OCI-LY1 (cell line): ENCODE results near the gene F10.

Experiments
- H2AFZ ChIP-seq: fragments of 200-600 bp; sonication (generic), shearing (Covaris generic); 2 replicates; pipeline ENCODE4 v1.6.0; 2014; ENCODE audit warnings: antibody characterized with exemption, mild to moderate bottlenecking, low read length
- H3F3A ChIP-seq: fragments of 200-600 bp; sonication (generic), shearing (Covaris generic); 2 replicates; pipeline ENCODE4 v1.6.0; 2014; ENCODE audit warnings: mild to moderate bottlenecking, antibody characterized with exemption, low read length, moderate library complexity; ENCODE audit not compliant: insufficient read depth
- H3K27ac ChIP-seq: fragments of 200-600 bp; sonication (generic); 2 replicates; pipeline ENCODE4 v1.5.1; 2014; ENCODE audit warnings: low read length, mixed run types, mild to moderate bottlenecking, low read depth; ENCODE audit not compliant: poor library complexity, severe bottlenecking
- H3K27me3 ChIP-seq: fragments of 200-600 bp; sonication (generic); 2 replicates; pipeline ENCODE4 v1.6.0; 2014; ENCODE audit warnings: antibody characterized with exemption, mild to moderate bottlenecking, low read length, moderate library complexity; ENCODE audit not compliant: insufficient read depth
- H3K36me3 ChIP-seq: fragments of 200-600 bp; sonication (generic); 2 replicates; pipeline ENCODE4 v1.6.1; 2014; ENCODE audit warnings: mild to moderate bottlenecking, antibody characterized with exemption, low read length, moderate library complexity, mixed read lengths; ENCODE audit not compliant: insufficient read depth
- H3K4me1 ChIP-seq: fragments of 200-600 bp; sonication (generic); 2 replicates; pipeline ENCODE4 v1.5.1; 2014; ENCODE audit warnings: mild to moderate bottlenecking, low read length, moderate library complexity; ENCODE audit not compliant: insufficient read depth, severe bottlenecking
- H3K4me2 ChIP-seq: fragments of 200-600 bp; sonication (generic), shearing (Covaris generic); 2 replicates; pipeline ENCODE4 v1.6.1; 2014; ENCODE audit warnings: low read length
- H3K4me3 ChIP-seq: fragments of 200-600 bp; sonication (generic); 2 replicates; pipeline ENCODE4 v1.5.1; 2014; ENCODE audit warnings: low read length, low read depth, mild to moderate bottlenecking, mixed read lengths; ENCODE audit not compliant: poor library complexity, severe bottlenecking
- H3K79me2 ChIP-seq: fragments of 200-600 bp; shearing (Covaris generic); 2 replicates; pipeline ENCODE4 v1.6.1; 2016; ENCODE audit warnings: mixed run types, low read length, mixed read lengths; ENCODE audit not compliant: insufficient read depth
- H3K9ac ChIP-seq: fragments of 200-600 bp; sonication (generic), shearing (Covaris generic); 2 replicates; pipeline ENCODE4 v1.6.1; 2014; ENCODE audit warnings: mild to moderate bottlenecking, low read length, mixed read lengths
- H3K9me2 ChIP-seq: fragments of 200-600 bp; sonication (generic), shearing (Covaris generic); 2 replicates; pipeline ENCODE4 v1.6.1; 2014; ENCODE audit warnings: low read depth, mild to moderate bottlenecking, low read length, mixed read lengths
- H3K9me3 ChIP-seq: fragments of 200-600 bp; shearing (Covaris generic); 2 replicates; pipeline ENCODE4 v1.6.1; 2014; ENCODE audit warnings: low read length, mixed read lengths
- H4K20me1 ChIP-seq: fragments of 200-600 bp; sonication (generic), shearing (Covaris generic); 2 replicates; pipeline ENCODE4 v1.6.0; 2016; ENCODE audit warnings: mild to moderate bottlenecking, low read length; ENCODE audit not compliant: insufficient read depth
- EZH2 ChIP-seq: fragments of 200-600 bp; sonication (generic), shearing (Covaris generic); IDR thresholded peaks from 2 replicates; pipeline ENCODE4 v1.8.0; 2017; ENCODE audit warnings: borderline replicate concordance, mixed run types, mild to moderate bottlenecking, antibody characterized with exemption, low read length, moderate library complexity, mixed read lengths
- TF ChIP-seq, protein P1 (sequence below): fragments of 200-600 bp; sonication (generic), shearing (Covaris generic); IDR thresholded peaks from 2 replicates; pipeline ENCODE4 v1.5.1; 2017; ENCODE audit warnings: mild to moderate bottlenecking, antibody characterized with exemption, low read length, moderate library complexity, mixed read lengths

The F10 gene

DNA sequence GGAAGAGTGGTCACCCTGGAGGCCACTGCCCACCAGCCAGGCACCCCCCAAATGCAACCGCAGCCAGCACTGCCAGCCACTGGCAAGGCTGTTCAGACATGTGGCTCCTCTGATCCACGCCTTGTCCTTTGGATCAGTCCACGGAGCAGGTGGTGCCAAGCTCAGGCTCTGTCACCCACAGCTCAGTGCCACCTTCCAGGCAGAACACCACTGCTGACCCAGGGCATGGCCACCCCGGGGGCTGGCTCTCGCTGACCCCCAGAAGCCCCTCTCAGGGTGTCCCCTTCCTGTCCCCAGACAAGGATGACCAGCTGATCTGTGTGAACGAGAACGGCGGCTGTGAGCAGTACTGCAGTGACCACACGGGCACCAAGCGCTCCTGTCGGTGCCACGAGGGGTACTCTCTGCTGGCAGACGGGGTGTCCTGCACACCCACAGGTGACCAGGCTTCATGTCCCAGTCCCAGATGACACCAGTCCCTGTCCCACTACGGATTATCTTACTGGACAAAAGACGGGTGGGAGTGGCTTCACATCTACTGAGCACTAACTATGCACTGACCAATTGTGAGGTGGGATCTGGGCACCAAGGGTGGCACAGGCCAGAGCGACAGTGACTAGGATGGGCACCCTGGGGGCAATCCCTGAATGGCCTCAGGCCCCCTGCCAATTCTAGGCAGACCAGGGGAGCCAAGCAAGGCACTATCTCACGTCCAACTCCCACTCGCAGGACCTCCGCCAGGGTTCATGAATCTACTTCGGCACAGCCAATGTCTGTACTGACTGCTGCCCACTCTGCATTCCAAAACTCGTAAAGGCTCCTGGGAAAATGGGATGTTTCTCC lies 7.0 kb upstream of the F10 start:
- no peak overlapping the region for H3K4me2 ChIP-seq
- H3K4me1 ChIP-seq = no peaks in the 10 kb centered on the region
- TF ChIP-seq EZH2 = no peak
- TF ChIP-seq, protein P1, sequence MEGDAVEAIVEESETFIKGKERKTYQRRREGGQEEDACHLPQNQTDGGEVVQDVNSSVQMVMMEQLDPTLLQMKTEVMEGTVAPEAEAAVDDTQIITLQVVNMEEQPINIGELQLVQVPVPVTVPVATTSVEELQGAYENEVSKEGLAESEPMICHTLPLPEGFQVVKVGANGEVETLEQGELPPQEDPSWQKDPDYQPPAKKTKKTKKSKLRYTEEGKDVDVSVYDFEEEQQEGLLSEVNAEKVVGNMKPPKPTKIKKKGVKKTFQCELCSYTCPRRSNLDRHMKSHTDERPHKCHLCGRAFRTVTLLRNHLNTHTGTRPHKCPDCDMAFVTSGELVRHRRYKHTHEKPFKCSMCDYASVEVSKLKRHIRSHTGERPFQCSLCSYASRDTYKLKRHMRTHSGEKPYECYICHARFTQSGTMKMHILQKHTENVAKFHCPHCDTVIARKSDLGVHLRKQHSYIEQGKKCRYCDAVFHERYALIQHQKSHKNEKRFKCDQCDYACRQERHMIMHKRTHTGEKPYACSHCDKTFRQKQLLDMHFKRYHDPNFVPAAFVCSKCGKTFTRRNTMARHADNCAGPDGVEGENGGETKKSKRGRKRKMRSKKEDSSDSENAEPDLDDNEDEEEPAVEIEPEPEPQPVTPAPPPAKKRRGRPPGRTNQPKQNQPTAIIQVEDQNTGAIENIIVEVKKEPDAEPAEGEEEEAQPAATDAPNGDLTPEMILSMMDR = no peak
- H3K27me3 ChIP-seq = peaks cover 7% of the 10 kb centered on the region; the same call in 1 of the 2 replicates
- H3K9me2 ChIP-seq = no peaks in the 10 kb centered on the region
- no peak overlapping the region for H3K4me3 ChIP-seq
- H4K20me1 ChIP-seq = no peaks in the 10 kb centered on the region
- H3K9ac ChIP-seq = no peak overlapping the region
- no peak overlapping the region for H2AFZ ChIP-seq
- no peaks in the 10 kb centered on the region for H3F3A ChIP-seq
- H3K36me3 ChIP-seq = no peaks in the 10 kb centered on the region
- H3K79me2 ChIP-seq = no peaks in the 10 kb centered on the region
- no peak overlapping the region for H3K27ac ChIP-seq
- H3K9me3 ChIP-seq = no peaks in the 10 kb centered on the region

DNA sequence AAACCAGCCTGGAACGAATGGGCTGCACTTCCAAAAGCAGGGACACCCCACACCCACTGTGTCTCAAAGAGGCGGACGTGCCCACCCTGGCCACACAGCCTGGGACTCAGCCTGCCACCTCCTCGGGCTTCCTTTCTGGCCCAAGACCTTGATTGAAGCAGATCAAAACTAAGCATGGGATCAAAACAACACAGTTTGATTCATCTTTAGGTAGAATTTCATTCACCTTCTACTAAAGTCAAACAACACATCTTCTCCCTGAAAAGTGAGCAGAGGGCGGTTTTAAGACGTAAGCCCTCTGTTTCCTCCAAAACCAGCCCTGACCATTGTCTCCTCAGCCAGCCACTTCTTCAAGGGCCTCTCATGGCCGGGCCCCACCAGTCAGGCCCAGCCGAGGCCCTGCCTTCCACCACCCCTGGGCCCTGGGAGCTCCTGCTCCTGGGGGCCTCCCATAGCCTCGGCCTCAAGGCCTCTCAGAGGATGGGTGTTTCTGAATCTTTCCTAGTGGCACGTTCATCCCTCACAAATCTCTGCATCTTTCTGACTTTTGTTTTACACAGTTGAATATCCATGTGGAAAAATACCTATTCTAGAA lies 6.3 kb upstream of the F10 start:
- no peaks in the 10 kb centered on the region for H3K9me3 ChIP-seq
- no peak overlapping the region for H3K4me3 ChIP-seq
- H3K27ac ChIP-seq = no peak overlapping the region
- no peaks in the 10 kb centered on the region for H3K36me3 ChIP-seq
- no peaks in the 10 kb centered on the region for H3K9me2 ChIP-seq
- H3K27me3 ChIP-seq = peaks cover 7% of the 10 kb centered on the region; the same call in 1 of the 2 replicates
- H3K4me1 ChIP-seq = no peaks in the 10 kb centered on the region
- no peak overlapping the region for H2AFZ ChIP-seq
- no peaks in the 10 kb centered on the region for H4K20me1 ChIP-seq
- no peak overlapping the region for H3K4me2 ChIP-seq
- no peak overlapping the region for H3K9ac ChIP-seq
- H3F3A ChIP-seq = no peaks in the 10 kb centered on the region
- no peaks in the 10 kb centered on the region for H3K79me2 ChIP-seq
- TF ChIP-seq EZH2 = no peak
- TF ChIP-seq, protein P1 = no peak

DNA sequence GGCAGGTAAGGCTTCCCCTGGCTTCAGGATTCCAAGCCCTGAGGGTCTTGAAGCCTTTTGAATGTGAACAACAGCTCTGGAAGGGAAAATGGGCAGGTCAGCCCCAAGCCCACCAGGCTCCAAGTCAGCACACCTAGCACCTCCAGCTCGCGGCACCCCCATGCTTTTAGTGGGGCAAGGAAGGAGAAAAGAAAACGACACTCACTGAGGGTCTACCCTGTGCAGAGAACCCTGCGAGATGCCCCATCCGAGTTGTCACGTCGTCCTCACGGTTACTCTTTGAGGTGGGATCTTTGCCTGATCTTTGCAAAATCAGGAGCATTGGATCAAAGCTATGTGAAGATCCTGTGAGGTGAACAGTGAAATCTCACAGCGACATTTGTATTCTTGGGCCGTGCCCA lies 5.7 kb upstream of the F10 start:
- TF ChIP-seq, protein P1 = no peak
- no peak for TF ChIP-seq EZH2
- Histone ChIP-seq H3K27ac (no peak overlapping the region), H3K9me3 (no peaks in the 10 kb centered on the region), H3K4me1 (no peaks in the 10 kb centered on the region), H3K4me2 (no peak overlapping the region), H3K4me3 (no peak overlapping the region), H3F3A (no peaks in the 10 kb centered on the region), H3K27me3 (peaks cover 7% of the 10 kb centered on the region; the same call in 1 of the 2 replicates), H4K20me1 (no peaks in the 10 kb centered on the region), H3K36me3 (no peaks in the 10 kb centered on the region), H2AFZ (no peak overlapping the region), H3K9ac (no peak overlapping the region), H3K79me2 (no peaks in the 10 kb centered on the region), H3K9me2 (no peaks in the 10 kb centered on the region)
